Measurements from ENCODE around the gene ST8SIA4.

ST8SIA4 gene

GRCh38 chr5:100855937-100856430, 47.1 kb downstream of the ST8SIA4 start:
- DNase-seq (ENCODE audit: low read depth), result no peak
- TF ChIP-seq CTCF (IDR thresholded peaks at IDR 0.05; ENCODE audit: low read length, missing control alignments), result no peak
- no peak overlapping the region for H3K4me3 ChIP-seq (replicated peaks; ENCODE audit: low read depth, low read length)

- no peak for TF ChIP-seq CTCF (IDR thresholded peaks at IDR 0.05; ENCODE audit: low read length, missing control alignments)
These were observed 47.8 kb downstream of the ST8SIA4 start for GRCh38 chr5:100855295-100855694.

GRCh38 chr5:100854591-100854990, 48.5 kb downstream of the ST8SIA4 start:
- H3K4me3 ChIP-seq (replicated peaks; ENCODE audit: low read depth, low read length), result no peak overlapping the region
- DNase-seq (ENCODE audit: low read depth), result no peak
- no peak for TF ChIP-seq CTCF (IDR thresholded peaks at IDR 0.05; ENCODE audit: low read length, missing control alignments)

More at GRCh38 chr5:100855295-100855694, 47.8 kb downstream of the ST8SIA4 start:
- no peak overlapping the region for H3K4me3 ChIP-seq (replicated peaks; ENCODE audit: low read depth, low read length)
- no peak for DNase-seq (ENCODE audit: low read depth)

GRCh38 chr5:100853582-100853981, 49.5 kb downstream of the ST8SIA4 start:
- no peak for TF ChIP-seq CTCF (IDR thresholded peaks at IDR 0.05; ENCODE audit: low read length, missing control alignments)
- H3K4me3 ChIP-seq (replicated peaks; ENCODE audit: low read depth, low read length), result no peak overlapping the region
- no peak for DNase-seq (ENCODE audit: low read depth)

GRCh38 chr5:100852988-100853449, 50.1 kb downstream of the ST8SIA4 start:
- no peak for TF ChIP-seq CTCF (IDR thresholded peaks at IDR 0.05; ENCODE audit: low read length, missing control alignments)
- H3K4me3 ChIP-seq (replicated peaks; ENCODE audit: low read depth, low read length), result no peak overlapping the region
- DNase-seq (ENCODE audit: low read depth), result no peak

GRCh38 chr5:100852051-100852450, 51.0 kb downstream of the ST8SIA4 start:
- H3K4me3 ChIP-seq (replicated peaks; ENCODE audit: low read depth, low read length), result no peak overlapping the region
- DNase-seq (ENCODE audit: low read depth), result no peak
- TF ChIP-seq CTCF (IDR thresholded peaks at IDR 0.05; ENCODE audit: low read length, missing control alignments), result no peak

- DNase-seq (ENCODE audit: low read depth), result peak; percentile 56
- H3K4me3 ChIP-seq (replicated peaks; ENCODE audit: low read depth, low read length), result no peak overlapping the region
- TF ChIP-seq CTCF (IDR thresholded peaks at IDR 0.05; ENCODE audit: low read length, missing control alignments), result no peak
These were observed 56.3 kb downstream of the ST8SIA4 start for GRCh38 chr5:100846772-100847171.

All from fibroblast of pulmonary artery (primary cell).